GM12878 (cell line): Measurements from ENCODE around the gene CBFA2T3. TPM values are rescaled to one million over a fixed set of nuclear protein-coding genes. Genes with fewer than 3 reads are reported as not detected.

Source experiments
- ATAC-seq: fragments of 200-7000 bp; cut with Tn5 transposase; 3 replicates; pipeline ENCODE4 v1.9.1; 2020; ENCODE audit warnings: mild to moderate bottlenecking, moderate library complexity
- BruUV-seq: library from RNA; stranded (reverse); fragments of 400-500 nt; replicated peaks from 2 replicates; lab custom pipeline; 2021; lab: Mats Ljungman, UMichigan
- CTCF ChIA-PET: fragments of 300-600 bp; sonication (Branson Sonifier 250); formaldehyde crosslinking; extraction: SDS; loops from one replicate; lab custom pipeline; 2021; ENCODE audit warnings: inconsistent platforms; lab: Yijun Ruan, JAX
- POLR2A ChIA-PET: fragments of 350-600 bp; formaldehyde crosslinking; extraction: SDS; loops from one replicate; lab custom pipeline; 2021; ENCODE audit warnings: inconsistent platforms; lab: Charles Lee
- RAD21 ChIA-PET: fragments of 300-600 bp; sonication (Branson Sonifier 250); formaldehyde crosslinking; loops from one replicate; lab custom pipeline; 2023; ENCODE audit warnings: antibody characterized with exemption; ENCODE audit not compliant: unreplicated experiment; lab: Charles Lee
- SMC1A ChIA-PET: fragments of 300-600 bp; sonication (Branson Sonifier 250); formaldehyde crosslinking; loops from one replicate; lab custom pipeline; 2023; ENCODE audit not compliant: unreplicated experiment, uncharacterized antibody; lab: Charles Lee
- DNase-seq: peaks from one replicate; pipeline ENCODE4 v3.0.0-alpha.2; 2011; ENCODE audit warnings: low read depth, low spot score
- FAIRE-seq: peaks from 3 replicates; lab custom pipeline; 2011; peaks lifted over from hg19 to GRCh38; lab: Jason Lieb, UNC
- H2AFZ ChIP-seq: 2 replicates; pipeline ENCODE4 v1.6.0; 2011; ENCODE audit warnings: low read depth, low read length, control low read depth; ENCODE audit not compliant: control insufficient read depth
- H3K27ac ChIP-seq: 2 replicates; pipeline ENCODE4 v1.5.1; 2011; ENCODE audit warnings: control low read depth; ENCODE audit not compliant: control insufficient read depth, insufficient read depth
- H3K27me3 ChIP-seq, 2 experiments: replicated peaks in 1 of 2; 2 replicates each; pipeline versions ENCODE4 v1.6.0 to v1.6.1; 2011; ENCODE audit warnings: low read length in 1 of 2; ENCODE audit not compliant: control insufficient read depth in 2 of 2, insufficient read depth in 2 of 2
- H3K36me3 ChIP-seq, 2 experiments: 2 replicates each; pipeline ENCODE4 v1.5.1; 2011; ENCODE audit warnings: low read length in 1 of 2; ENCODE audit not compliant: control insufficient read depth in 2 of 2, insufficient read depth in 2 of 2
- H3K4me1 ChIP-seq: 2 replicates; pipeline ENCODE4 v1.6.1; 2011; ENCODE audit warnings: mild to moderate bottlenecking, low read length, moderate library complexity, mixed read lengths; ENCODE audit not compliant: control insufficient read depth, insufficient read depth
- H3K4me2 ChIP-seq: 2 replicates; pipeline ENCODE4 v1.6.0; 2011; ENCODE audit warnings: control low read depth; ENCODE audit not compliant: control insufficient read depth, insufficient read depth
- H3K4me3 ChIP-seq: fragments of 200-600 bp; sonication (generic); 2 replicates; pipeline ENCODE4 v1.5.1; 2016
- H3K79me2 ChIP-seq: 2 replicates; pipeline ENCODE4 v1.6.0; 2011; ENCODE audit warnings: low read length; ENCODE audit not compliant: control insufficient read depth, insufficient read depth
- H3K9ac ChIP-seq: 2 replicates; pipeline ENCODE4 v1.8.0; 2011; ENCODE audit warnings: low read length, control low read depth, mixed read lengths; ENCODE audit not compliant: control insufficient read depth, insufficient read depth
- H3K9me3 ChIP-seq: replicated peaks from 3 replicates; pipeline ENCODE4 v1.5.1; 2011; ENCODE audit warnings: mild to moderate bottlenecking, low read length; ENCODE audit not compliant: control insufficient read depth, insufficient read depth
- H4K20me1 ChIP-seq: 2 replicates; pipeline ENCODE4 v1.6.0; 2011; ENCODE audit not compliant: control insufficient read depth, insufficient read depth
- ASH2L ChIP-seq: fragments of 300-600, 200-600 bp; sonication (generic); IDR thresholded peaks from 2 replicates; pipeline ENCODE4 v1.6.1; 2017; ENCODE audit warnings: low read depth, mild to moderate bottlenecking, borderline replicate concordance
- BCLAF1 ChIP-seq: fragments of 450-650 bp; IDR thresholded peaks from 2 replicates; pipeline ENCODE4 v1.6.1; 2017; ENCODE audit warnings: antibody characterized with exemption, mild to moderate bottlenecking, moderate library complexity
- BRCA1 ChIP-seq: IDR thresholded peaks from 2 replicates; pipeline ENCODE4 v1.6.1; 2011; ENCODE audit warnings: low read depth, low read length, improper control_type of control experiment
- CBX3 ChIP-seq: fragments of 200-600 bp; sonication (generic); IDR thresholded peaks from 2 replicates; pipeline ENCODE4 v1.6.1; 2016; ENCODE audit warnings: low read depth, borderline replicate concordance
- CTCF ChIP-seq, 3 experiments: IDR thresholded peaks in 2 of 3; conservative IDR thresholded peaks in 1 of 3; 2 replicates each; pipeline ENCODE4 v1.5.1; 2011; ENCODE audit warnings: low read depth in 3 of 3, low read length in 3 of 3, mild to moderate bottlenecking in 3 of 3, control low read depth in 2 of 3, moderate library complexity in 2 of 3, inconsistent platforms in 1 of 3, mixed read lengths in 1 of 3; ENCODE audit not compliant: control insufficient read depth in 2 of 3, insufficient read depth in 1 of 3; ENCODE audit errors: extremely low read depth in 1 of 3
- DPF2 ChIP-seq: fragments of 450-650 bp; IDR thresholded peaks from 2 replicates; pipeline ENCODE4 v1.6.1; 2017; ENCODE audit warnings: mild to moderate bottlenecking
- EP300 ChIP-seq, 2 experiments: fragments of 150-350 bp in 1 of 2; IDR thresholded peaks; 2 replicates each; pipeline ENCODE4 v1.6.1; 2011 to 2012; ENCODE audit warnings: low read depth in 2 of 2, low read length in 2 of 2, borderline replicate concordance in 1 of 2, improper control_type of control experiment in 1 of 2, inconsistent platforms in 1 of 2; ENCODE audit not compliant: control insufficient read depth in 1 of 2
- KDM1A ChIP-seq: fragments of 200-600 bp; sonication (generic); IDR thresholded peaks from 2 replicates; pipeline ENCODE4 v1.6.1; 2016; ENCODE audit warnings: borderline replicate concordance
- KLF5 ChIP-seq: fragments of 450-650 bp; IDR thresholded peaks from 2 replicates; pipeline ENCODE4 v1.6.1; 2014; ENCODE audit warnings: mild to moderate bottlenecking; ENCODE audit not compliant: partially characterized antibody
- MTA2 ChIP-seq: fragments of 450-650 bp; IDR thresholded peaks from 2 replicates; pipeline ENCODE4 v1.6.1; 2016; ENCODE audit warnings: low read depth, mild to moderate bottlenecking, moderate library complexity
- MTA3 ChIP-seq: IDR thresholded peaks from 2 replicates; pipeline ENCODE4 v1.6.1; 2012; ENCODE audit warnings: low read length, inconsistent platforms, borderline replicate concordance
- MYC ChIP-seq: IDR thresholded peaks from 2 replicates; pipeline ENCODE4 v1.6.1; 2011; ENCODE audit warnings: mild to moderate bottlenecking, low read length, moderate library complexity, inconsistent platforms; ENCODE audit not compliant: insufficient read depth, insufficient replicate concordance, insufficient read length, severe bottlenecking
- RUNX3 ChIP-seq: IDR thresholded peaks from 2 replicates; pipeline ENCODE4 v1.6.1; 2012; ENCODE audit warnings: low read length, inconsistent platforms
- TBL1XR1 ChIP-seq: IDR thresholded peaks from 2 replicates; pipeline ENCODE4 v1.6.1; 2012; ENCODE audit warnings: low read depth, low read length, improper control_type of control experiment
- ZZZ3 ChIP-seq: IDR thresholded peaks from 2 replicates; pipeline ENCODE4 v1.6.1; 2011; ENCODE audit warnings: low read depth; ENCODE audit not compliant: control insufficient read depth, insufficient read length
- WGBS: methylation state at CpG from one replicate; pipeline ENCODE4 v1.1.6; 2016; ENCODE audit warnings: low lambda C conversion rate; ENCODE audit not compliant: insufficient replicate concordance, insufficient coverage; ENCODE audit errors: missing lambda C conversion rate; 5-methylcytosine and 5-hydroxymethylcytosine counted together
- in situ Hi-C: fragments of 300-500 bp; cut with MboI; formaldehyde crosslinking; loops from 9 replicates; pipeline ENCODE4 v1.14.3; 2018; ENCODE audit warnings: mixed read lengths
- intact Hi-C: fragments of 100-400 bp; cut with micrococcal nuclease; formaldehyde crosslinking; loops from one replicate; pipeline ENCODE4 v1.14.2; 2022; ENCODE audit not compliant: unreplicated experiment
- polyA plus RNA-seq, 11 experiments: library from polyadenylated mRNA; depleted of rRNA in 4 of 11; unstranded in 6 of 11; stranded (reverse) in 5 of 11; fragments of >200 nt; fragmentation: Nextera tagmentation in 4 of 11; fragmentation: Illumina TruSeq in 1 of 11; extraction: Ambion mirVana in 4 of 11; extraction: Trizol in 1 of 11; gene quantifications; 1 replicate in 1 of 11; 2 replicates in 10 of 11; pipeline versions ENCODE4 v1.2.1 to v1.2.3, GENCODE V29; 2011 to 2016; ENCODE audit warnings: inconsistent platforms in 2 of 11, missing spikeins in 2 of 11, low read depth in 1 of 11
- total RNA-seq, 4 experiments: library from RNA; depleted of rRNA in 3 of 4; stranded (reverse); fragments of >200 nt in 3 of 4; fragmentation: Illumina TruSeq in 1 of 4; extraction: Trizol in 1 of 4; gene quantifications; 2 replicates each; pipeline versions ENCODE4 v1.2.1 to v1.2.3, GENCODE V29; 2013 to 2021
- TF ChIP-seq, protein P1 (sequence below): fragments of 450-650 bp; IDR thresholded peaks from 2 replicates; pipeline ENCODE4 v1.6.1; 2018; ENCODE audit warnings: borderline replicate concordance, mild to moderate bottlenecking; ENCODE audit not compliant: partially characterized antibody

Gene CBFA2T3
- total and polyA plus RNA-seq, 10 of the 15 experiments (the other 5 are each of a cell fraction or from before 2014, with no cell fraction given) = 0.69 to 42.6 (median 4.5) TPM

DNA sequence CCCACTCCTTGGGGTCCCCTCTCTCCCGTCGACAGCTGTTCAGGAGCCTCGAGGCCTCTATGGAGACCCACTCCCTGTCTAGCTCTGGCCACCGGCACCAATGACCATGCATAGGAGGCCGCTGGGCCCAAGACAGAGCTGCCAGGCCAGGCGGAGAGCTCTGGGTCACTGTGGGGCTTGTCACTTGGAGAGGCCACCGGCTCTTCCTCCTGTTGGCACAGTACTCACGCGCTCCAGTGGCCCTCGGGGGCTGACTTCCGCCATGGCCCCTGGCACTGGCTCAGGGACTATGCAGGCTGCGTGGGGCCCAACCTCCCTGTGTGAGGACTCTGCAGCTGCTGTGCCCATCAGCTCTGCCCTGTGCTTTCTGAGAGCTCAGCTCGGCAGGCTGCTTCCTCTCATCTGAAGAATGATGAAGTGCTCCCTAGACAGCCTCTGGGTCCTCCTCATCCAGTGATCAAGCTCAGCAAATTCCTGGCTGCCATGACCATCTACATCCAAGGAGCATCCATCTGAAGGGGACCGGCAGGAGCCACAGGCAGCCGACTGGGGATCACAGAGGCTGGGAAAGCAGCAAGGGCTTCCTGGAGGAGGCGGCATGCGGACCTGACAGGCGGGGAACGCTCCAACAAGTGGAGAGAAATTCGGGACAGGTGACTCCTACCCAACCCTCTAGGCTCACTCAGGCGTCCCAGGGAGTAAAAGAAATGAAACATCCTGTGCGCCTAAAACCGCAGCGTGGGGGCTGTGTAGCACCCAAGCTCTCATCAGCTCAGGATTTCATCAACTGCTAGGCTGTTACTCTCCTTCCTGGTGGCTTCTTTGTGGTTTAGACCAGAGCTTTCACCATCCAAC, 137.0 kb downstream of the CBFA2T3 start:
- Histone ChIP-seq H3K27me3 (no peaks in the 10 kb centered on the region), H3K27ac (no peak overlapping the region), H3K4me3 (no peak overlapping the region), H3K79me2 (no peaks in the 10 kb centered on the region), H2AFZ (no peak overlapping the region), H3K36me3 (no peaks in the 10 kb centered on the region; a peak in 1 of 4 replicates), H3K9me3 (no peaks in the 10 kb centered on the region), H4K20me1 (no peaks in the 10 kb centered on the region), H3K4me2 (no peak overlapping the region), H3K9ac (no peak overlapping the region), H3K4me1 (no peaks in the 10 kb centered on the region)
- intact Hi-C loops (no loop called here), in situ Hi-C loops (no loop called here)
- ATAC-seq = no peak
- no TSS peak for BruUV-seq
- ChIA-PET SMC1A (interaction anchor here (1.1 kb wide), 1 partner anchor 18 kb away, joined by 3 read pairs; no protein-coding TSS in a partner anchor), POLR2A (no interaction called here), CTCF (no interaction called here), RAD21 (no interaction called here)
- WGBS = 80% methylated on average over 22 of the region's 24 CpGs
- DNase-seq = no peak
- no peak for FAIRE-seq
- TF ChIP-seq DPF2 = no peak
- TF ChIP-seq BCLAF1 = no peak
- TF ChIP-seq CBX3 = no peak
- TF ChIP-seq KLF5 = no peak
- TF ChIP-seq CTCF (IDR thresholded peaks at IDR 0.05 in 2 of 3, conservative IDR thresholded peaks at IDR 0.05 in 1 of 3; ENCODE audit: control insufficient read depth in 2 of 3, extremely low read depth in 1 of 3, insufficient read depth in 1 of 3, low read depth in 3 of 3, low read length in 3 of 3) = no peak
- TF ChIP-seq, protein P1, sequence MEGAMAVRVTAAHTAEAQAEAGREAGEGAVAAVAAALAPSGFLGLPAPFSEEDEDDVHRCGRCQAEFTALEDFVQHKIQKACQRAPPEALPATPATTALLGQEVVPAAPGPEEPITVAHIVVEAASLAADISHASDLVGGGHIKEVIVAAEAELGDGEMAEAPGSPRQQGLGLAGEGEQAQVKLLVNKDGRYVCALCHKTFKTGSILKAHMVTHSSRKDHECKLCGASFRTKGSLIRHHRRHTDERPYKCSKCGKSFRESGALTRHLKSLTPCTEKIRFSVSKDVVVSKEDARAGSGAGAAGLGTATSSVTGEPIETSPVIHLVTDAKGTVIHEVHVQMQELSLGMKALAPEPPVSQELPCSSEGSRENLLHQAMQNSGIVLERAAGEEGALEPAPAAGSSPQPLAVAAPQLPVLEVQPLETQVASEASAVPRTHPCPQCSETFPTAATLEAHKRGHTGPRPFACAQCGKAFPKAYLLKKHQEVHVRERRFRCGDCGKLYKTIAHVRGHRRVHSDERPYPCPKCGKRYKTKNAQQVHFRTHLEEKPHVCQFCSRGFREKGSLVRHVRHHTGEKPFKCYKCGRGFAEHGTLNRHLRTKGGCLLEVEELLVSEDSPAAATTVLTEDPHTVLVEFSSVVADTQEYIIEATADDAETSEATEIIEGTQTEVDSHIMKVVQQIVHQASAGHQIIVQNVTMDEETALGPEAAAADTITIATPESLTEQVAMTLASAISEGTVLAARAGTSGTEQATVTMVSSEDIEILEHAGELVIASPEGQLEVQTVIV = no peak
- no peak for TF ChIP-seq KDM1A
- TF ChIP-seq EP300 (IDR thresholded peaks at IDR 0.05; ENCODE audit: borderline replicate concordance in 1 of 2, control insufficient read depth in 1 of 2, low read depth in 2 of 2, low read length in 2 of 2) = no peak
- TF ChIP-seq ASH2L = no peak
- no peak for TF ChIP-seq MYC
- no peak for TF ChIP-seq BRCA1
- TF ChIP-seq RUNX3 = no peak
- TF ChIP-seq MTA3 = no peak
- TF ChIP-seq TBL1XR1 = no peak
- TF ChIP-seq ZZZ3 = no peak
- no peak for TF ChIP-seq MTA2
